AG04449 (cell line): ENCODE data around the gene INTS1.
"Not testable (repeated sequence)": the region's sequence is repeated elsewhere in the genome, so short reads cannot be mapped to it uniquely, and the experiment has no call there.

Source experiments
- CTCF ChIA-PET: fragments of 350-600 bp; formaldehyde crosslinking; extraction: SDS; loops from one replicate; lab custom pipeline; 2021; ENCODE audit warnings: antibody characterized with exemption; lab: Yijun Ruan, JAX
- POLR2A ChIA-PET: fragments of 400-600, 350-600 bp; formaldehyde crosslinking; extraction: SDS; loops from one replicate; lab custom pipeline; 2020; ENCODE audit warnings: antibody characterized with exemption, inconsistent platforms; lab: Yijun Ruan, JAX
- DNase-seq: peaks from one replicate; pipeline ENCODE4 v3.0.0-alpha.2; 2010; ENCODE audit warnings: low read depth, low spot score
- H3K4me3 ChIP-seq: 2 replicates; pipeline ENCODE4 v1.5.1; 2011; ENCODE audit warnings: low read depth, mild to moderate bottlenecking, control low read depth, low read length
- CTCF ChIP-seq: IDR thresholded peaks from one replicate; pipeline ENCODE4 v1.5.1; 2011; ENCODE audit warnings: mild to moderate bottlenecking, moderate library complexity, low read length, control low read depth, inconsistent platforms; ENCODE audit not compliant: insufficient read depth; ENCODE audit errors: missing control alignments

INTS1 gene

GRCh38 chr7:1516586-1517251, 12.5 kb upstream of the INTS1 start:
- DNase-seq = no peak
- CTCF ChIA-PET = interaction anchor here (0.9 kb wide), 1 partner anchor 12 kb away, joined by 3 read pairs; the partner anchor contains the start of gene INTS1
- TF ChIP-seq CTCF = no peak
- POLR2A ChIA-PET = no interaction called here
- H3K4me3 ChIP-seq = no peak overlapping the region

GRCh38 chr7:1515509-1515967, 11.3 kb upstream of the INTS1 start:
- POLR2A ChIA-PET, H3K4me3 ChIP-seq, DNase-seq: not testable (repeated sequence)
- CTCF ChIA-PET = interaction anchor here (1.1 to 2.5 kb wide), 2 partner anchors 9 to 11 kb away, joined by 3 to 13 read pairs; partner anchors contain the start of gene INTS1

GRCh38 chr7:1514995-1515401, 10.8 kb upstream of the INTS1 start:
- no peak overlapping the region for H3K4me3 ChIP-seq
- no peak for TF ChIP-seq CTCF
- ChIA-PET CTCF (interaction anchor here (1.1 to 2.5 kb wide), 2 partner anchors 9 to 10 kb away, joined by 3 to 13 read pairs; partner anchors contain the start of gene INTS1), POLR2A (no interaction called here)
- no peak for DNase-seq

- POLR2A ChIA-PET = no interaction called here
- CTCF ChIA-PET = interaction anchor here (1.1 to 2.5 kb wide), 2 partner anchors 10 kb away, joined by 3 to 13 read pairs; partner anchors contain the start of gene INTS1
- TF ChIP-seq CTCF = no peak
- H3K4me3 ChIP-seq = no peak overlapping the region
- DNase-seq = no peak
Observed at GRCh38 chr7:1514407-1514806, 10.2 kb upstream of the INTS1 start.

- ChIA-PET CTCF (interaction anchor here (2.5 kb wide), 1 partner anchor 9 kb away, joined by 13 read pairs; the partner anchor contains the start of gene INTS1), POLR2A (interaction anchor here (0.6 kb wide), 1 partner anchor 13 kb away, joined by 3 read pairs; no protein-coding TSS in a partner anchor)
- no peak overlapping the region for H3K4me3 ChIP-seq
- no peak for DNase-seq
- TF ChIP-seq CTCF = no peak
Observed at GRCh38 chr7:1513657-1514095, 9.5 kb upstream of the INTS1 start.

GRCh38 chr7:1512781-1513656, 8.8 kb upstream of the INTS1 start:
- DNase-seq = peak; percentile 26
- POLR2A ChIA-PET = interaction anchor here (0.6 kb wide), 1 partner anchor 14 kb away, joined by 3 read pairs; no protein-coding TSS in a partner anchor
- no peak for TF ChIP-seq CTCF
- H3K4me3 ChIP-seq = no peak overlapping the region
- CTCF ChIA-PET = interaction anchor here (2.5 kb wide), 1 partner anchor 8 kb away, joined by 13 read pairs; the partner anchor contains the start of gene INTS1
